Peyer's patch (tissue), 4 donors: ENCODE measurements around the gene NR4A1. TPM values are rescaled to one million over a fixed set of nuclear protein-coding genes. Genes with fewer than 3 reads are reported as not detected.

ENCODE experiments used
- DNase-seq, 3 donors: peaks; one replicate each; pipeline ENCODE4 v3.0.0-alpha.2; 2017 to 2019
- H3K27ac ChIP-seq, 4 donors: fragments of 200-600 bp; sonication (generic); one replicate each; pipeline ENCODE4 v1.5.1; 2016 to 2019
- H3K27me3 ChIP-seq, 2 donors: fragments of 200-600 bp; sonication (generic); one replicate each; pipeline ENCODE4 v1.5.1; 2019
- H3K36me3 ChIP-seq, 3 donors: fragments of 200-600 bp; sonication (generic); one replicate each; pipeline ENCODE4 v1.5.1; 2016 to 2019
- H3K4me1 ChIP-seq, 4 donors: fragments of 200-600 bp; sonication (generic); one replicate each; pipeline ENCODE4 v1.5.1; 2016 to 2019
- H3K4me3 ChIP-seq, 4 donors: fragments of 200-600 bp; sonication (generic); 1 replicate in 3 of 4; 2 replicates in 1 of 4; pipeline ENCODE4 v1.5.1; 2016 to 2019; ENCODE audit warnings: mild to moderate bottlenecking in 1 of 4
- H3K9me3 ChIP-seq, 4 donors: fragments of 200-600 bp; sonication (generic); one replicate each; pipeline ENCODE4 v1.5.1; 2016 to 2019; ENCODE audit warnings: mild to moderate bottlenecking in 1 of 4
- CTCF ChIP-seq, 6 experiments: fragments of 450-650 bp in 4 of 6; fragments of 200-600 bp in 2 of 6; sonication (generic) in 1 of 6; IDR thresholded peaks; one replicate each; pipeline ENCODE4 v1.5.1; 2017 to 2019; ENCODE audit warnings: antibody characterized with exemption in 6 of 6, mild to moderate bottlenecking in 3 of 6, moderate library complexity in 1 of 6
- POLR2A ChIP-seq, 2 donors: fragments of 450-650 bp; IDR thresholded peaks; one replicate each; pipeline ENCODE4 v1.5.1; 2017; ENCODE audit warnings: antibody characterized with exemption in 2 of 2, mild to moderate bottlenecking in 2 of 2, moderate library complexity in 2 of 2
- total RNA-seq, 4 donors: library from RNA; depleted of rRNA; stranded (reverse); fragments of >200 nt; gene quantifications; one replicate each; pipeline ENCODE4 v1.1.0, GENCODE V29; 2016

NR4A1 gene
- total RNA-seq, 4 donors from 2014 or later, result 3.9 to 265 (median 42.2) TPM

DNA sequence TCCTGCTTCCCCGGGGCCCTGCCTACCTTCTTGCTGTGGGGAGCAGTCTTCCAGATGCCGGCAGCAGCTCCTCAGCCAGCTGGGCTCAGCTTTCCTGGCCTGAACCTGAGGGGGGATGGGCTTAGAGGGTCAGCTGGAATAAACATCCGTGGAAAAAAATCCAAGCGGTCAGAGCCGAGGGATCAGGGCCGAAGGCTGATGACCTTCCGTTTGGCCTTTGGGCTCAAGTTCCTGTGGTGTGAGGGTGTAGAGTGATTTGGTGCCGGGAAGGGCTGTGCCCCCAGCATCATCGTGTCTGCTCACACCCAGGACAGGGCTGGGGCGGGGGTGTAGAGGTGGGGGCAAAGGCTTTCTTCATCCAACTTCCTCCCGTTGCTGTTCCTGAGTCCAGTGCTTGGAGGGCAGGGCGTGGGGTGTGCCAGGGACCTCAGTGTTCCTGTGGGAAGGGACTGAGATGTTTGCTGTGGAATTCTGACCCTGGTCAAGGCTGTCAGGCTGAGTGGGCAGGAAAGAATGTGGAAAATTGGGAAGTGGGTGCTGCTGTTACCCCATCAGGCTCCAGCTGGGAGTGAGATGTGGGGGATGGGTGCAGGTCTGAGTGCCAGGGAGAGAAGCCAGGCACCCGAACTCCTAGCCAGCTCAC lies 30.9 kb downstream of the NR4A1 start:
- TF ChIP-seq CTCF (IDR thresholded peaks at IDR 0.05), result no peak
- no peak for TF ChIP-seq POLR2A (IDR thresholded peaks at IDR 0.05)
- H3K36me3 ChIP-seq, result peaks cover 0 to 17% (median 0%) of the 10 kb centered on the region in 3 donors
- no peaks in the 10 kb centered on the region for H3K27me3 ChIP-seq
- peak overlapping the region in 1 of 4 donors; percentile 10 for H3K4me3 ChIP-seq
- H3K4me1 ChIP-seq, result peaks cover 0 to 28% (median 19%) of the 10 kb centered on the region in 4 donors
- H3K27ac ChIP-seq, result peak overlapping the region; percentile 53 to 80 (median 68)
- peak in 1 of 3 donors; percentile 57 for DNase-seq
- no peaks in the 10 kb centered on the region for H3K9me3 ChIP-seq

GRCh38 chr12:52082669-52082987 lies 31.4 kb downstream of the NR4A1 start:
- H3K27ac ChIP-seq, result peak overlapping the region; percentile 53 to 80 (median 68)
- DNase-seq, result no peak
- H3K4me1 ChIP-seq, result peaks cover 0 to 28% (median 19%) of the 10 kb centered on the region in 4 donors
- peaks cover 0 to 13% (median 0%) of the 10 kb centered on the region in 3 donors for H3K36me3 ChIP-seq
- no peak overlapping the region for H3K4me3 ChIP-seq
- no peaks in the 10 kb centered on the region for H3K9me3 ChIP-seq
- no peaks in the 10 kb centered on the region for H3K27me3 ChIP-seq
- no peak for TF ChIP-seq POLR2A (IDR thresholded peaks at IDR 0.05)

GRCh38 chr12:52082988-52083637 lies 31.9 kb downstream of the NR4A1 start:
- no peaks in the 10 kb centered on the region for H3K27me3 ChIP-seq
- peaks cover 0 to 28% (median 19%) of the 10 kb centered on the region in 4 donors for H3K4me1 ChIP-seq
- TF ChIP-seq CTCF (IDR thresholded peaks at IDR 0.05) (peak; percentile 85 to 98 (median 91)), POLR2A (IDR thresholded peaks at IDR 0.05) (no peak)
- DNase-seq, result peak in 2 of 3 donors; percentile 64 to 82
- peaks cover 0 to 9% (median 0%) of the 10 kb centered on the region in 3 donors for H3K36me3 ChIP-seq
- peak overlapping the region; percentile 53 to 80 (median 68) for H3K27ac ChIP-seq
- H3K4me3 ChIP-seq, result no peak overlapping the region
- H3K9me3 ChIP-seq, result no peaks in the 10 kb centered on the region

DNA sequence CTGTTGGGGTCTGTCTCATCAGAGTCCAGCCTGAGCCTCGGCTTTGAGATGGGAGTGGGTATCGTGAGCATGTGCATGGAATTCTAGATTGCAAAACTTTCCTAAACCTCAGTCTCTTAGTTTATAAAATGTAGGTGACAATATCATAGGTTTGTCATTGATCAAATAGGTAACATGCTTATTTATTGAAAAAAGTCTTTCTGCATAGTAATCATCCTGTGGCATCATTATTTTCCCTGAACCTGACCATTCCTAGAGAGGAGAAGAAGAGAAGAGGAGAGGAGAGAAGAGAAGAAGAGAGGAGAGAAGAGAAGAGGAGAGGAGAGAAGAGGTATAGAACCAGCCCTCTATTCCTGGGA lies 32.4 kb downstream of the NR4A1 start:
- Histone ChIP-seq H3K4me1 (peaks cover 0 to 28% (median 20%) of the 10 kb centered on the region in 4 donors), H3K27ac (no peak overlapping the region), H3K27me3 (no peaks in the 10 kb centered on the region), H3K4me3 (no peak overlapping the region), H3K9me3 (no peaks in the 10 kb centered on the region), H3K36me3 (peaks cover 0 to 5% (median 0%) of the 10 kb centered on the region in 3 donors)
- no peak for TF ChIP-seq CTCF (IDR thresholded peaks at IDR 0.05)
- TF ChIP-seq POLR2A (IDR thresholded peaks at IDR 0.05), result no peak
- no peak for DNase-seq

- Histone ChIP-seq H3K4me1 (peaks cover 0 to 28% (median 20%) of the 10 kb centered on the region in 4 donors), H3K36me3 (peaks cover 0 to 3% (median 0%) of the 10 kb centered on the region in 3 donors), H3K27me3 (no peaks in the 10 kb centered on the region), H3K4me3 (no peak overlapping the region), H3K9me3 (no peaks in the 10 kb centered on the region), H3K27ac (no peak overlapping the region)
- no peak for DNase-seq
- TF ChIP-seq POLR2A (IDR thresholded peaks at IDR 0.05) (no peak), CTCF (IDR thresholded peaks at IDR 0.05) (no peak)
Measured at GRCh38 chr12:52084491-52085231, 33.4 kb downstream of the NR4A1 start.
